C4-2B (cell line): Measurements from ENCODE around the gene USP37.

Experiments used
- ZFX ChIP-seq: fragments of 450-650 bp; IDR thresholded peaks from 2 replicates; pipeline ENCODE4 v1.6.1; 2017
- TF ChIP-seq, protein P1 (sequence below): fragments of 450-650 bp; conservative IDR thresholded peaks from 2 replicates; pipeline ENCODE4 v1.5.1; 2017; ENCODE audit warnings: mild to moderate bottlenecking

DNA sequence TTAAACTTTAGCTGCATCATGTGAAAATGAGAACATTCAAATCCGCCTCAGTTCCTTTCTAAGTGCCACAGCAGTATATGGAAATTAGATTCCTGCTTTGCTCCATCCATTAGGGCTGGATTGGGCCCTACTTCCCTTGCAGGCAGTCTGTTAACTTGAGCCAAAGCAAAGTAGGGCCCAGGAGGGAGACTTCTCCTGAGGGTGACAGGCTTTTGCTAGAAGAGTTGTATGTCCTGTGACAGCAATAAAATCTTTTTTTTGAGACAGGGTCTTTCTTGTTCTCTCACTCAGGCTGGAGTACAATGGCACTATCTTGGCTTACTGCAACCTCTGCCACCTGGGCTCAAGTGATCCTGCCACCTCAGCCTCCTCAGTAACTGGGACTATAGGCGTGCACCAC is 121.1 kb downstream of the USP37 start:
- TF ChIP-seq, protein P1, sequence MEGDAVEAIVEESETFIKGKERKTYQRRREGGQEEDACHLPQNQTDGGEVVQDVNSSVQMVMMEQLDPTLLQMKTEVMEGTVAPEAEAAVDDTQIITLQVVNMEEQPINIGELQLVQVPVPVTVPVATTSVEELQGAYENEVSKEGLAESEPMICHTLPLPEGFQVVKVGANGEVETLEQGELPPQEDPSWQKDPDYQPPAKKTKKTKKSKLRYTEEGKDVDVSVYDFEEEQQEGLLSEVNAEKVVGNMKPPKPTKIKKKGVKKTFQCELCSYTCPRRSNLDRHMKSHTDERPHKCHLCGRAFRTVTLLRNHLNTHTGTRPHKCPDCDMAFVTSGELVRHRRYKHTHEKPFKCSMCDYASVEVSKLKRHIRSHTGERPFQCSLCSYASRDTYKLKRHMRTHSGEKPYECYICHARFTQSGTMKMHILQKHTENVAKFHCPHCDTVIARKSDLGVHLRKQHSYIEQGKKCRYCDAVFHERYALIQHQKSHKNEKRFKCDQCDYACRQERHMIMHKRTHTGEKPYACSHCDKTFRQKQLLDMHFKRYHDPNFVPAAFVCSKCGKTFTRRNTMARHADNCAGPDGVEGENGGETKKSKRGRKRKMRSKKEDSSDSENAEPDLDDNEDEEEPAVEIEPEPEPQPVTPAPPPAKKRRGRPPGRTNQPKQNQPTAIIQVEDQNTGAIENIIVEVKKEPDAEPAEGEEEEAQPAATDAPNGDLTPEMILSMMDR, result no peak
- TF ChIP-seq ZFX, result no peak
